H9 (cell line): Measurements from ENCODE around the gene CPNE5. TPM values are rescaled to one million over a fixed set of nuclear protein-coding genes. Genes with fewer than 3 reads are reported as not detected.

Experiments used
- DNase-seq: peaks from one replicate; pipeline ENCODE4 v3.0.0-alpha.2; 2017
- H2AFZ ChIP-seq: one replicate; pipeline ENCODE4 v1.6.1; 2013; ENCODE audit warnings: mild to moderate bottlenecking, low read length, control low read depth, moderate library complexity
- H2AK5ac ChIP-seq: 2 replicates; pipeline ENCODE4 v1.6.1; 2013; ENCODE audit warnings: low read length, control low read depth, mixed read lengths; ENCODE audit not compliant: insufficient read length
- H2BK120ac ChIP-seq: one replicate; pipeline ENCODE4 v1.6.1; 2013; ENCODE audit warnings: low read depth, mild to moderate bottlenecking, low read length, control low read depth, inconsistent platforms; ENCODE audit not compliant: poor library complexity, severe bottlenecking
- H2BK12ac ChIP-seq: 2 replicates; pipeline ENCODE4 v1.6.1; 2013; ENCODE audit warnings: low read length, control low read depth, mixed read lengths, low read depth; ENCODE audit not compliant: insufficient read length
- H2BK15ac ChIP-seq: 2 replicates; pipeline ENCODE4 v1.6.1; 2013; ENCODE audit warnings: low read depth, low read length, control low read depth
- H2BK20ac ChIP-seq: one replicate; pipeline ENCODE4 v1.6.1; 2013; ENCODE audit warnings: low read depth, mild to moderate bottlenecking, low read length, control low read depth, inconsistent platforms; ENCODE audit not compliant: poor library complexity, severe bottlenecking
- H2BK5ac ChIP-seq: 2 replicates; pipeline ENCODE4 v1.6.1; 2013; ENCODE audit warnings: low read length, control low read depth, mixed read lengths; ENCODE audit not compliant: insufficient read length
- H3K14ac ChIP-seq: 2 replicates; pipeline ENCODE4 v1.6.1; 2013; ENCODE audit warnings: low read length, control low read depth; ENCODE audit not compliant: insufficient read depth
- H3K18ac ChIP-seq: 2 replicates; pipeline ENCODE4 v1.6.1; 2013; ENCODE audit warnings: low read depth, mild to moderate bottlenecking, mixed read lengths, low read length, control low read depth; ENCODE audit not compliant: insufficient read length
- H3K23ac ChIP-seq: 2 replicates; pipeline ENCODE4 v1.6.1; 2013; ENCODE audit warnings: low read length, control low read depth, mixed read lengths, low read depth; ENCODE audit not compliant: insufficient read length
- H3K23me2 ChIP-seq: 2 replicates; pipeline ENCODE4 v1.6.1; 2013; ENCODE audit warnings: low read depth, mild to moderate bottlenecking, mixed read lengths, low read length, control low read depth; ENCODE audit not compliant: insufficient read length, poor library complexity, severe bottlenecking
- H3K27ac ChIP-seq: 2 replicates; pipeline ENCODE4 v1.5.1; 2013; ENCODE audit warnings: low read length, control low read depth, mixed read lengths, low read depth; ENCODE audit not compliant: insufficient read length
- H3K27me3 ChIP-seq: 2 replicates; pipeline ENCODE4 v1.6.1; 2013; ENCODE audit warnings: low read length, control low read depth, inconsistent platforms; ENCODE audit not compliant: insufficient read depth
- H3K4ac ChIP-seq: 2 replicates; pipeline ENCODE4 v1.6.1; 2013; ENCODE audit warnings: low read depth, mild to moderate bottlenecking, control low read depth, inconsistent platforms, low read length, moderate library complexity
- H3K4me1 ChIP-seq: 2 replicates; pipeline ENCODE4 v1.6.1; 2013; ENCODE audit warnings: low read length, control low read depth, inconsistent platforms; ENCODE audit not compliant: insufficient read depth
- H3K4me2 ChIP-seq: 2 replicates; pipeline ENCODE4 v1.6.1; 2013; ENCODE audit warnings: low read length, control low read depth, mixed read lengths; ENCODE audit not compliant: insufficient read length, insufficient read depth
- H3K56ac ChIP-seq: 2 replicates; pipeline ENCODE4 v1.6.1; 2013; ENCODE audit warnings: low read depth, mild to moderate bottlenecking, mixed read lengths, low read length, control low read depth; ENCODE audit not compliant: insufficient read length
- H3K79me1 ChIP-seq: 2 replicates; pipeline ENCODE4 v1.6.1; 2013; ENCODE audit warnings: low read depth, mild to moderate bottlenecking, moderate library complexity, low read length, control low read depth, inconsistent platforms; ENCODE audit not compliant: insufficient read depth, poor library complexity, severe bottlenecking
- H3K79me2 ChIP-seq: 2 replicates; pipeline ENCODE4 v1.6.1; 2013; ENCODE audit warnings: low read length, control low read depth, inconsistent platforms; ENCODE audit not compliant: insufficient read depth
- H3K9ac ChIP-seq: 2 replicates; pipeline ENCODE4 v1.6.1; 2013; ENCODE audit warnings: low read length, control low read depth, mixed read lengths; ENCODE audit not compliant: insufficient read length; ENCODE audit errors: extremely low read depth
- H3K9me3 ChIP-seq: one replicate; pipeline ENCODE4 v1.6.1; 2013; ENCODE audit warnings: low read depth, low read length, inconsistent platforms; ENCODE audit not compliant: control insufficient read depth
- H3T11ph ChIP-seq: one replicate; pipeline ENCODE4 v1.6.1; 2013; ENCODE audit warnings: mild to moderate bottlenecking, low read length, control low read depth, inconsistent platforms
- H4K20me1 ChIP-seq: one replicate; pipeline ENCODE4 v1.6.1; 2013; ENCODE audit not compliant: control insufficient read depth, insufficient read length, insufficient read depth
- H4K5ac ChIP-seq: 2 replicates; pipeline ENCODE4 v1.6.1; 2013; ENCODE audit warnings: low read depth, mild to moderate bottlenecking, mixed read lengths, low read length, control low read depth; ENCODE audit not compliant: insufficient read length
- H4K8ac ChIP-seq: replicated peaks from 2 replicates; pipeline ENCODE4 v1.6.1; 2013; ENCODE audit warnings: low read length, control low read depth, mixed read lengths, low read depth; ENCODE audit not compliant: insufficient read length
- H4K91ac ChIP-seq: 2 replicates; pipeline ENCODE4 v1.6.1; 2013; ENCODE audit warnings: low read depth, mild to moderate bottlenecking, moderate library complexity, mixed read lengths, low read length, control low read depth; ENCODE audit not compliant: insufficient read length
- H3K27ac Mint-ChIP-seq, 3 experiments: 2 replicates in 2 of 3; 3 replicates in 1 of 3; pipeline ENCODE4 v1.8.0; 2020 to 2021; ENCODE audit warnings: mixed read lengths in 3 of 3, mild to moderate bottlenecking in 1 of 3, moderate library complexity in 1 of 3
- H3K27me3 Mint-ChIP-seq: 2 replicates; pipeline ENCODE4 v1.8.0; 2021; ENCODE audit warnings: low read depth, mild to moderate bottlenecking, moderate library complexity, mixed read lengths
- H3K36me3 Mint-ChIP-seq, 3 experiments: 2 replicates in 2 of 3; 3 replicates in 1 of 3; pipeline ENCODE4 v1.8.0; 2020 to 2021; ENCODE audit warnings: low read depth in 3 of 3, mixed read lengths in 3 of 3; ENCODE audit not compliant: insufficient read depth in 1 of 3
- H3K4me1 Mint-ChIP-seq, 2 experiments: 2 replicates each; pipeline ENCODE4 v1.8.0; 2020; ENCODE audit warnings: mixed read lengths in 2 of 2
- H3K4me3 Mint-ChIP-seq, 2 experiments: 2 replicates in 1 of 2; 3 replicates in 1 of 2; pipeline ENCODE4 v1.8.0; 2020 to 2021; ENCODE audit warnings: mild to moderate bottlenecking in 2 of 2, mixed read lengths in 2 of 2, moderate library complexity in 1 of 2
- H3K9me3 Mint-ChIP-seq, 2 experiments: 2 replicates in 1 of 2; 3 replicates in 1 of 2; pipeline ENCODE4 v1.8.0; 2020; ENCODE audit warnings: mild to moderate bottlenecking in 2 of 2, mixed read lengths in 2 of 2, moderate library complexity in 1 of 2
- WGBS: extraction: QIAGEN DNeasy Blood & Tissue Kit; methylation state at CpG from one replicate; pipeline ENCODE4 v1.1.7; 2013; ENCODE audit warnings: missing lambda C conversion rate, low lambda C conversion rate, mixed read lengths; ENCODE audit not compliant: insufficient read length; ENCODE audit errors: extremely low coverage; 5-methylcytosine and 5-hydroxymethylcytosine counted together
- total RNA-seq: library from RNA; stranded (reverse); gene quantifications from 2 replicates; pipeline ENCODE4 v1.2.1, GENCODE V29; 2021
- TF ChIP-seq, protein P1 (sequence below): fragments of 200-600 bp; sonication (generic); conservative IDR thresholded peaks from 3 replicates; pipeline ENCODE4 v1.8.0; 2021; ENCODE audit warnings: antibody characterized with exemption, mild to moderate bottlenecking

CPNE5 gene
- total RNA-seq, 1 experiment from 2014 or later, result 0.52 TPM

DNA sequence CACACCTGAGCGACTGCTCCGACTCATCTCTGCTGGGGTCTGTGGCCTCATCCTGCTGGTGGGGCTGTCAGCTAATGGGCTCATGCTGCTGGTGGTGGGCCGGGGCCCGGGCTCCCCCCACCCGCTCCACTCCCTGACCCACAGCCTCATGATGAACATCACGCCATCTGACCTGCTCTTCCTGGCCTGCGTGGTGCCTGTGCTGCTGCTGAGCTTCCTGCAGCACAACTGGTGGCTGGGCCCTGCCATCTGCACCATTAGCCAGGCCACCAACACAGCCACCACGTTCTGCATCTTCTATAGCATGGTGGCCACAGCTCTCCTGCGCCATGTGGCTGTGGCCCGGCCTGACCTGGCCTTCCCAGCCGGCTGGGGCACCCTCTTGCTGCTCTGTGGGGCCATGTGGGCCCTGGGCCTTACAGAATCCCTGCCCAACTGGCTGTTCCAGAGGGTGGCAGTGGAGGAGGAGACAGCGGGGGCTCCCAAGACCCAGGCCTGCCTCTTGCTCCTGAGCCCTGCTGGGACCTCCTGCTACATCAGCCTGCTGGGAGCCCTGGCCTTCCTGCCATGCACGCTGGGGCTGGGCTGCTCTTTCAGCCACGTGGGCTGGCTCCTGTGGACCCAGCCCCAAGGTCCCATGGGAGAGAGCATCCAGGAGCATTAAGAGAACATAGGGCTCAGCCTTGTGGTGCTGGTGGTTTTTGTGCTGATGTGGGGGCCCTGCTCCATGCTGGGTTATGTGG is 102.0 kb downstream of the CPNE5 start:
- no peak overlapping the region for H3K56ac ChIP-seq
- Mint-ChIP-seq H3K9me3 (no peaks in the 10 kb centered on the region), H3K4me1 (peaks cover 0 to 9% of the 10 kb centered on the region in 2 experiments; a peak in 3 of 4 replicates), H3K27me3 (no peaks in the 10 kb centered on the region; the same call in 1 of the 2 replicates), H3K27ac (no peak overlapping the region), H3K4me3 (no peak overlapping the region), H3K36me3 (no peaks in the 10 kb centered on the region)
- H3K14ac ChIP-seq, result no peak overlapping the region
- no peak overlapping the region for H3K4me2 ChIP-seq
- no peaks in the 10 kb centered on the region for H3K23me2 ChIP-seq
- no peak overlapping the region for H2BK20ac ChIP-seq
- no peak for DNase-seq
- no peak overlapping the region for H4K5ac ChIP-seq
- H4K91ac ChIP-seq, result no peak overlapping the region
- H3K27me3 ChIP-seq, result no peaks in the 10 kb centered on the region
- H2BK120ac ChIP-seq, result no peak overlapping the region
- H2AK5ac ChIP-seq, result no peak overlapping the region
- H2BK12ac ChIP-seq, result no peak overlapping the region
- TF ChIP-seq, protein P1, sequence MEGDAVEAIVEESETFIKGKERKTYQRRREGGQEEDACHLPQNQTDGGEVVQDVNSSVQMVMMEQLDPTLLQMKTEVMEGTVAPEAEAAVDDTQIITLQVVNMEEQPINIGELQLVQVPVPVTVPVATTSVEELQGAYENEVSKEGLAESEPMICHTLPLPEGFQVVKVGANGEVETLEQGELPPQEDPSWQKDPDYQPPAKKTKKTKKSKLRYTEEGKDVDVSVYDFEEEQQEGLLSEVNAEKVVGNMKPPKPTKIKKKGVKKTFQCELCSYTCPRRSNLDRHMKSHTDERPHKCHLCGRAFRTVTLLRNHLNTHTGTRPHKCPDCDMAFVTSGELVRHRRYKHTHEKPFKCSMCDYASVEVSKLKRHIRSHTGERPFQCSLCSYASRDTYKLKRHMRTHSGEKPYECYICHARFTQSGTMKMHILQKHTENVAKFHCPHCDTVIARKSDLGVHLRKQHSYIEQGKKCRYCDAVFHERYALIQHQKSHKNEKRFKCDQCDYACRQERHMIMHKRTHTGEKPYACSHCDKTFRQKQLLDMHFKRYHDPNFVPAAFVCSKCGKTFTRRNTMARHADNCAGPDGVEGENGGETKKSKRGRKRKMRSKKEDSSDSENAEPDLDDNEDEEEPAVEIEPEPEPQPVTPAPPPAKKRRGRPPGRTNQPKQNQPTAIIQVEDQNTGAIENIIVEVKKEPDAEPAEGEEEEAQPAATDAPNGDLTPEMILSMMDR, result no peak
- no peak overlapping the region for H3K18ac ChIP-seq
- no peak overlapping the region for H3K23ac ChIP-seq
- H3K27ac ChIP-seq, result no peak overlapping the region
- no peak overlapping the region for H4K8ac ChIP-seq
- H3K9ac ChIP-seq, result no peak overlapping the region
- H3K4ac ChIP-seq, result no peak overlapping the region
- no peaks in the 10 kb centered on the region for H4K20me1 ChIP-seq
- H3K79me2 ChIP-seq, result no peaks in the 10 kb centered on the region
- no peaks in the 10 kb centered on the region for H3K79me1 ChIP-seq
- no peak overlapping the region for H2AFZ ChIP-seq
- H2BK5ac ChIP-seq, result no peak overlapping the region
- H3T11ph ChIP-seq, result no peak overlapping the region
- H2BK15ac ChIP-seq, result no peak overlapping the region
- H3K9me3 ChIP-seq, result no peaks in the 10 kb centered on the region
- H3K4me1 ChIP-seq, result no peaks in the 10 kb centered on the region
- no CpG with 5 or more reads among the region's 14 CpGs for WGBS
